ENCODE measurements around the gene EVL.

The EVL gene

DNA sequence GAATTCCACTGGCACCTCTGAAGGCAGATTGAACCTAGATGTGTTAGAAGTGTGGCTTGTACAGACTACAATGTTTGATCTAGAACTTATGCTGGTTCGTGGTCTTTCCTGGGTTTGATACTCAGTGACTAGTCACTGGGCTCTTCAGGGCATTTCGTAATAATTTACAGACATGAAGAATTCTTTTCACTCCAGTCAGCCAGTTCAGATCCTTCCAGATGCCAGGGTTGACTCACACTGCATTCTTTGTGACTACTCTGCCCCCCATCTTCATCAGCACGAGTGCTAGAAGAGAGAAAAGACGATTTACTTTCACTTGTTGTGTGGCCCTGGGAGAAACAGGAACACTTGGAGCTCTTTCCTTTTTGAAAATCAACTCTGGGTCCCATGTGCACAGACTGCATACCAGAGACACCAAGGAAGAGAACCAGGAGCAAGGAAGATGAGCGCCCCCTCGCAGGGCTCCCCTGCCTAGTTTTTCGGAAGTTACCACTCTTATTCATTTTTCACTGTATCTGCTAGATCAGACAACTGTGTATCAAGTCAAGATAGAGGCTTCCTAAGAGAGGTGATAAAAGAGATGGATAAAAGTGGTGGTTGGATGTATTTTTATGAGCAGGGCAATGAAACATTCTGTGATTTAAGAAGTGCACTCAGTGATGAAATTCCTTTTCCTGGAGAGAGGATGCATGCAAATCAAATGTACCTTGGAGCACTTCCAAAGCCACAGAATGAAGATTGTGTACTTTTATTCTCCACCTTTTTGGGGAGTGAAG is 33.5 kb upstream of the EVL start:
- no peak for TF ChIP-seq ZNF274 (IDR thresholded peaks at IDR 0.05; ENCODE audit: low read depth, low read length)
- no peak for TF ChIP-seq SUZ12 (IDR thresholded peaks at IDR 0.05; ENCODE audit: extremely low read depth, insufficient read depth, insufficient read length)
- no peaks in the 10 kb centered on the region for H3K36me3 ChIP-seq (ENCODE audit: insufficient read depth, insufficient read length, low read length)
- H3K9me3 ChIP-seq (ENCODE audit: insufficient read depth, low read length) = no peaks in the 10 kb centered on the region
- no peak overlapping the region for H3K9ac ChIP-seq (ENCODE audit: insufficient read length, low read depth)
- no peak for DNase-seq (ENCODE audit: low read depth, low spot score)
- H3K4me3 ChIP-seq (ENCODE audit: insufficient read length, low read depth) = no peak overlapping the region
- no peaks in the 10 kb centered on the region for H3K4me1 ChIP-seq (ENCODE audit: insufficient read depth, insufficient read length)
- no peaks in the 10 kb centered on the region for H3K27me3 ChIP-seq (ENCODE audit: insufficient read depth, insufficient read length)

DNA sequence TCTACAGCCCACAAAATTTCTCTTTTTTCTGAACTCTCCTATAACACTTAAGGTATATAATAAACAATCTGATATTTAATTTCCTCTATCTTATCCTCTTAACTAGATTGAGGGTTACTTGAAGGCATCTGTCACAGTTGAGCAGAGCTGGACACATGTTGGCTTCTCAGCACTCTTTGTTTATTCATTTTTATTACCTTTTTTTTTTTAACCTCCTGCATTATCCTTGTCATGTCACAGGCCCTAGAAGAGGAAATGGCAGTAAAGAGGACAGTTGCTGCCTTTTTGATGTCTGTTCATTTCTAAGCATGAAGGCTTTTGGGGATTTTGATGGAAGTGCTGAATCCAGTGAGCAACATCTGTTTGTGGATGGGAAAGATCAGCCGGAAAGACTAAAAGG is 32.5 kb upstream of the EVL start:
- Histone ChIP-seq H3K4me1 (ENCODE audit: insufficient read depth, insufficient read length) (no peaks in the 10 kb centered on the region), H3K27me3 (ENCODE audit: insufficient read depth, insufficient read length) (no peaks in the 10 kb centered on the region), H3K9me3 (ENCODE audit: insufficient read depth, low read length) (no peaks in the 10 kb centered on the region), H3K36me3 (ENCODE audit: insufficient read depth, insufficient read length, low read length) (no peaks in the 10 kb centered on the region), H3K9ac (ENCODE audit: insufficient read length, low read depth) (no peak overlapping the region), H3K4me3 (ENCODE audit: insufficient read length, low read depth) (no peak overlapping the region)
- TF ChIP-seq SUZ12 (IDR thresholded peaks at IDR 0.05; ENCODE audit: extremely low read depth, insufficient read depth, insufficient read length) = no peak
- no peak for DNase-seq (ENCODE audit: low read depth, low spot score)

DNA sequence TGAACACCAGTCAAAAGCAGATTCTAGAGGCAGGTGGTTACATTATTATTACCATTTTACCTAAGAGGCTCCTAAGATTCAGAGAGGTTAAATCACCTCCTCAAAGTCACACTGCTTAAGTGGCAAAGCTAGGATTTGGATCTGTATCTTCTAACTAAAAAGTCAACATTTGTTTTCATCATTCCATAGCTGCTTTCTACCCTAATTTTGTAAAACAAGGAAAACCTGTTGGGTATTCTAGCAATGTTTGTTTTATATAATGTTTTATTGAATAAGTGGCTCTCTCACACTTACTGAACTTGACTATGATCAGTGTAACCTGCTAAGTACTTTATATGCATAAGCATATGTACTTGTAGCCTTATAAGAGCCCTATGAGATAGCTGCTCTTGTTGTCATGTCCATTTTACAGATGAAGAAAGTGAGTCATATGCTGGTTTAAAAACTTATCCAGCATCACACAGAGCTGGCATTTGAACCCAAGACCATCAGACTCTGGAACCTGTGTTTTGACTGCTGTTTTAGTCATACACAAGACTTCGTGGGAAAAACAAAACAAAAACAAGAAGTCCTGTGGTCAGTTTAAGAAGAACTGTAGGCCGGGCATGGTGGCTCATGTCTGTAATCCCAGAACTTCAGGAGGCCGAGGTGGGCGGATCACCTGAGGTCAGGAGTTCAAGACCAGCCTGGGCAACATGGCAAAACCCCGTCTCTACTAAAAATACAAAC is 31.7 kb upstream of the EVL start:
- no peak for DNase-seq (ENCODE audit: low read depth, low spot score)
- Histone ChIP-seq H3K36me3 (ENCODE audit: insufficient read depth, insufficient read length, low read length) (no peaks in the 10 kb centered on the region), H3K4me1 (ENCODE audit: insufficient read depth, insufficient read length) (no peaks in the 10 kb centered on the region), H3K9me3 (ENCODE audit: insufficient read depth, low read length) (no peaks in the 10 kb centered on the region), H3K9ac (ENCODE audit: insufficient read length, low read depth) (no peak overlapping the region), H3K4me3 (ENCODE audit: insufficient read length, low read depth) (no peak overlapping the region), H3K27me3 (ENCODE audit: insufficient read depth, insufficient read length) (no peaks in the 10 kb centered on the region)
- no peak for TF ChIP-seq ZNF274 (IDR thresholded peaks at IDR 0.05; ENCODE audit: low read depth, low read length)
- TF ChIP-seq SUZ12 (IDR thresholded peaks at IDR 0.05; ENCODE audit: extremely low read depth, insufficient read depth, insufficient read length) = no peak

DNA sequence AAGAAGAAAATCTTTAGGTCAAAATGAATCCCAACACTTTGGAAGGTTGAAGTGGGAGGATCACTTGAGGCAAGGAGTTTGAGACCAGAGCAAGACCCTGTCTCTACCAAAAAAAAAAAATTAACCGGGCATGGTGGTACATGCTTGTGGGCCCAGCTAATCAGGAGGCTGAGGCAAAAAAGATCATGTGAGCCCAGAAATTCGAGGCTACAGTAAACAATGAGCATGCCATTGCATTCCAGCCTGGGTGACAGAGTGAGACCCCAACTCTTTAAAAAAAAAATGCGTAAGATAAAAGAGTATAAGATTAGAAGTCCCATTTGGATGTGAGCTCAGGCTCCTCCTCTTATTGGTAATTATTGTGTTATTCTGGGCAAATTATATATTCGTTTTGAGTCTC is 30.8 kb upstream of the EVL start:
- H3K9ac ChIP-seq (ENCODE audit: insufficient read length, low read depth) = no peak overlapping the region
- H3K36me3 ChIP-seq (ENCODE audit: insufficient read depth, insufficient read length, low read length) = no peaks in the 10 kb centered on the region
- H3K9me3 ChIP-seq (ENCODE audit: insufficient read depth, low read length) = no peaks in the 10 kb centered on the region
- TF ChIP-seq YY1 (IDR thresholded peaks at IDR 0.05; ENCODE audit: insufficient read depth, insufficient read length) (no peak), SUZ12 (IDR thresholded peaks at IDR 0.05; ENCODE audit: extremely low read depth, insufficient read depth, insufficient read length) (no peak), ZNF274 (IDR thresholded peaks at IDR 0.05; ENCODE audit: low read depth, low read length) (no peak)
- no peaks in the 10 kb centered on the region for H3K4me1 ChIP-seq (ENCODE audit: insufficient read depth, insufficient read length)
- H3K4me3 ChIP-seq (ENCODE audit: insufficient read length, low read depth) = no peak overlapping the region
- DNase-seq (ENCODE audit: low read depth, low spot score) = no peak
- no peaks in the 10 kb centered on the region for H3K27me3 ChIP-seq (ENCODE audit: insufficient read depth, insufficient read length)

DNA sequence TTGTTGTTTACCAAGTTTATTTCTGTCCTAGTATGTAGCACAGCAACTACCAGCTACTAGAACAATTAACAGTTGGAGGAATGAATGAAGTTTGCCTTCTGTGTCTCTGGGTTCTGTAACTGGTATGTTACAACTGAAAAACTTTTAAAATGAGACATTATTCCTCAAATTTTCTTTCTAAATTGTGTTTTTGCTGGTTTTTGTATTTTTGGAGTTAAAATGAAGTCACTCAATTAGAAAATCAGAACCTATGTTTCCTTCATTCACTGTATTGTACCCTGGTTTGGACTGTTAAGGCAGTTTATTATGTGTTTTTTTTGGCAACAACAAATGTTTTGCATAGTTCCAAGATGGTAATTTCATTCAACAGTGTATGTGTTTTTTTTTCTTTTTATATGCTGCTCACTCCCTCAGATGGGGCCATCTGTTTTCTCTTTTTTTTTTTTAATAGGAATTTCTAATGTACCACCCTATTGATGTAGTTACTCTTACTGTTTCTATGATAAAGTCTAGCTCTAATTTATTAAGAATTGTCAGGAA is 30.2 kb upstream of the EVL start:
- Histone ChIP-seq H3K27me3 (ENCODE audit: insufficient read depth, insufficient read length) (no peaks in the 10 kb centered on the region), H3K9ac (ENCODE audit: insufficient read length, low read depth) (no peak overlapping the region), H3K36me3 (ENCODE audit: insufficient read depth, insufficient read length, low read length) (no peaks in the 10 kb centered on the region), H3K9me3 (ENCODE audit: insufficient read depth, low read length) (no peaks in the 10 kb centered on the region), H3K4me3 (ENCODE audit: insufficient read length, low read depth) (no peak overlapping the region), H3K4me1 (ENCODE audit: insufficient read depth, insufficient read length) (no peaks in the 10 kb centered on the region)
- TF ChIP-seq SUZ12 (IDR thresholded peaks at IDR 0.05; ENCODE audit: extremely low read depth, insufficient read depth, insufficient read length) (no peak), YY1 (IDR thresholded peaks at IDR 0.05; ENCODE audit: insufficient read depth, insufficient read length) (no peak), ZNF274 (IDR thresholded peaks at IDR 0.05; ENCODE audit: low read depth, low read length) (no peak)
- DNase-seq (ENCODE audit: low read depth, low spot score) = no peak

DNA sequence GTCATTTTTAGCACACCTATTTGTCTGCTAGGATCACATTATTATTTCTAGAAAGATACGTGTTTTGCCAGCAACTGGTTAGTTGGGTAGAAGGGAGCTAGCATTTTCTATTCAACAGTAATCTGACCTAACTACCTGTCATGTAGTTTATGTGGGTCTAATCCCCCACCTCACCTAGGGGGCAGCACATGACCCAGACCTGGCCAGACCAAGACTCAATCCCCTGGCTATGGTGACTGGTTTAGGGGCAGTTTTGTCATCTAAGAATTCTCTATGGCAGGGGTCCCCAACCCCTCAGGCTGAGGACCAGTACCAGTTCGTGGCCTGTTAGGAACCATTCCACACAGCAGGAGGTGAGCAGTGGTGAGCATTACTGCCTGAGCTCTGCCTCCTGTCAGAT is 29.5 kb upstream of the EVL start:
- DNase-seq (ENCODE audit: low read depth, low spot score) = no peak
- Histone ChIP-seq H3K9me3 (ENCODE audit: insufficient read depth, low read length) (no peaks in the 10 kb centered on the region), H3K4me1 (ENCODE audit: insufficient read depth, insufficient read length) (no peaks in the 10 kb centered on the region), H3K27me3 (ENCODE audit: insufficient read depth, insufficient read length) (no peaks in the 10 kb centered on the region), H3K9ac (ENCODE audit: insufficient read length, low read depth) (no peak overlapping the region), H3K36me3 (ENCODE audit: insufficient read depth, insufficient read length, low read length) (no peaks in the 10 kb centered on the region), H3K4me3 (ENCODE audit: insufficient read length, low read depth) (no peak overlapping the region)
- no peak for TF ChIP-seq SUZ12 (IDR thresholded peaks at IDR 0.05; ENCODE audit: extremely low read depth, insufficient read depth, insufficient read length)
- no peak for TF ChIP-seq YY1 (IDR thresholded peaks at IDR 0.05; ENCODE audit: insufficient read depth, insufficient read length)
- TF ChIP-seq ZNF274 (IDR thresholded peaks at IDR 0.05; ENCODE audit: low read depth, low read length) = no peak

DNA sequence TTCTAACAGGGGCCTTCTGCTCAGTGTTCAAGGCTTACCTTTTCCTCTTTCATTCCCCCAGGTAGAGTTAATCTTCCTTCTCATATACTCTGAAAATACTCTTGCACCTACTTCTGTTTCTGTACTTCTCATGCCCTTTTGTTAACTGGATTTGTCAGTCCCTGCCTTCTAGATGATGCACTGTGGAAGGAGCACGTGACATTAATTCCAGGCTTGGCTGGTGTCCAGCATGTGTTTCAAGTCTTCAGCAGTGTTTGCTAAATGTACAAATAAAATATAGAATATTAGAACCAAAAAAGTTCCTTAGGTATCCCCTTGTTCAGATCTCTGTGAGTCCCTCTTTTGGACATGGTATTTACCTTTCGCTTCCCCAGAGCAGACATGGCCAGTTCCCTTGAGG is 27.9 kb upstream of the EVL start:
- Histone ChIP-seq H3K9ac (ENCODE audit: insufficient read length, low read depth) (no peak overlapping the region), H3K36me3 (ENCODE audit: insufficient read depth, insufficient read length, low read length) (no peaks in the 10 kb centered on the region), H3K9me3 (ENCODE audit: insufficient read depth, low read length) (no peaks in the 10 kb centered on the region), H3K4me3 (ENCODE audit: insufficient read length, low read depth) (no peak overlapping the region), H3K27me3 (ENCODE audit: insufficient read depth, insufficient read length) (no peaks in the 10 kb centered on the region), H3K4me1 (ENCODE audit: insufficient read depth, insufficient read length) (no peaks in the 10 kb centered on the region)
- TF ChIP-seq ZNF274 (IDR thresholded peaks at IDR 0.05; ENCODE audit: low read depth, low read length) (no peak), SUZ12 (IDR thresholded peaks at IDR 0.05; ENCODE audit: extremely low read depth, insufficient read depth, insufficient read length) (no peak), YY1 (IDR thresholded peaks at IDR 0.05; ENCODE audit: insufficient read depth, insufficient read length) (no peak)
- no peak for DNase-seq (ENCODE audit: low read depth, low spot score)
